MM.1S (cell line): ENCODE results near the gene CD207.
A peak's percentile ranks its signal among the peaks of the same experiment; 100 is the strongest.

Source experiments
- DNase-seq: peaks from one replicate; pipeline ENCODE4 v3.0.0-alpha.2; 2015
- H2AFZ ChIP-seq: fragments of 300-600 bp; sonication (generic); 2 replicates; pipeline ENCODE4 v1.6.0; 2016; ENCODE audit warnings: antibody characterized with exemption, low read length
- H3F3A ChIP-seq: fragments of 300-600 bp; sonication (generic); 2 replicates; pipeline ENCODE4 v1.6.1; 2016; ENCODE audit warnings: mild to moderate bottlenecking, antibody characterized with exemption, low read length, moderate library complexity, mixed read lengths; ENCODE audit not compliant: insufficient read depth
- H3K27ac ChIP-seq: fragments of 300-600 bp; sonication (generic); 2 replicates; pipeline ENCODE4 v1.5.1; 2016; ENCODE audit warnings: mild to moderate bottlenecking, low read length
- H3K27me3 ChIP-seq: fragments of 300-600 bp; sonication (generic); replicated peaks from 2 replicates; pipeline ENCODE4 v1.6.0; 2016; ENCODE audit warnings: low read length; ENCODE audit not compliant: insufficient read depth
- H3K36me3 ChIP-seq: fragments of 300-600 bp; sonication (generic); replicated peaks from 2 replicates; pipeline ENCODE4 v1.6.1; 2016; ENCODE audit warnings: mild to moderate bottlenecking, low read length, mixed read lengths; ENCODE audit not compliant: insufficient read depth
- H3K4me1 ChIP-seq: fragments of 300-600 bp; sonication (generic); 2 replicates; pipeline ENCODE4 v1.6.1; 2016; ENCODE audit warnings: low read length, mixed read lengths
- H3K4me2 ChIP-seq: fragments of 300-600 bp; sonication (generic); 2 replicates; pipeline ENCODE4 v1.6.0; 2016; ENCODE audit warnings: low read depth, low read length
- H3K4me3 ChIP-seq: fragments of 300-600 bp; sonication (generic); 2 replicates; pipeline ENCODE4 v1.5.1; 2016; ENCODE audit warnings: low read length, mixed read lengths
- H3K79me2 ChIP-seq: fragments of 300-600 bp; sonication (generic); 2 replicates; pipeline ENCODE4 v1.6.1; 2016; ENCODE audit warnings: mixed run types, low read length, mixed read lengths
- H3K9ac ChIP-seq: fragments of 300-600 bp; sonication (generic); 2 replicates; pipeline ENCODE4 v1.6.1; 2016; ENCODE audit warnings: low read length, mixed read lengths
- H3K9me2 ChIP-seq: fragments of 300-600 bp; sonication (generic); replicated peaks from 2 replicates; pipeline ENCODE4 v1.6.1; 2016; ENCODE audit warnings: mild to moderate bottlenecking, low read length, mixed read lengths; ENCODE audit not compliant: insufficient read depth
- H3K9me3 ChIP-seq: fragments of 300-600 bp; sonication (generic); replicated peaks from 2 replicates; pipeline ENCODE4 v1.6.1; 2016; ENCODE audit warnings: mild to moderate bottlenecking, low read length, mixed read lengths; ENCODE audit not compliant: insufficient read depth
- H4K20me1 ChIP-seq: fragments of 300-600 bp; sonication (generic); 2 replicates; pipeline ENCODE4 v1.6.1; 2016; ENCODE audit warnings: mild to moderate bottlenecking, low read length, moderate library complexity, mixed read lengths; ENCODE audit not compliant: insufficient read depth
- CTCF ChIP-seq: fragments of 300-600 bp; sonication (generic); IDR thresholded peaks from 2 replicates; pipeline ENCODE4 v1.5.1; 2016; ENCODE audit warnings: antibody characterized with exemption, low read length, mixed read lengths
- EZH2 ChIP-seq: fragments of 300-600 bp; sonication (generic); optimal IDR thresholded peaks from 2 replicates; pipeline ENCODE3; 2017; ENCODE audit warnings: low read depth, mild to moderate bottlenecking, antibody characterized with exemption, low read length, mixed read lengths
- EZH2phosphoT487 ChIP-seq: fragments of 300-600 bp; sonication (generic); IDR thresholded peaks from 2 replicates; pipeline ENCODE4 v1.6.1; 2018; ENCODE audit warnings: antibody characterized with exemption, low read length

Gene CD207

GRCh38 chr2:70852824-70853223, 17.2 kb upstream of the CD207 start:
- Histone ChIP-seq H3K27me3 (no peaks in the 10 kb centered on the region), H3K4me2 (no peak overlapping the region), H3K27ac (no peak overlapping the region), H3K9ac (no peak overlapping the region), H4K20me1 (no peaks in the 10 kb centered on the region), H3K4me1 (peaks cover 5% of the 10 kb centered on the region; the same call in 1 of the 2 replicates), H3K36me3 (no peaks in the 10 kb centered on the region), H3K79me2 (no peaks in the 10 kb centered on the region), H3K9me2 (no peaks in the 10 kb centered on the region), H3F3A (peaks cover 7% of the 10 kb centered on the region; the same call in 1 of the 2 replicates), H2AFZ (no peak overlapping the region), H3K9me3 (no peaks in the 10 kb centered on the region), H3K4me3 (no peak overlapping the region)
- no peak for DNase-seq
- TF ChIP-seq EZH2 (no peak), CTCF (no peak), EZH2phosphoT487 (no peak)

GRCh38 chr2:70851704-70852103, 16.1 kb upstream of the CD207 start:
- Histone ChIP-seq H2AFZ (no peak overlapping the region), H3K4me2 (peak overlapping the region; percentile 47; the same call in 1 of the 2 replicates)

GRCh38 chr2:70850925-70851324, 15.3 kb upstream of the CD207 start:
- no peak for DNase-seq
- Histone ChIP-seq H3K9me3 (no peaks in the 10 kb centered on the region), H3K27ac (no peak overlapping the region), H3F3A (peaks cover 7% of the 10 kb centered on the region; the same call in 1 of the 2 replicates), H2AFZ (no peak overlapping the region), H3K9me2 (no peaks in the 10 kb centered on the region), H3K36me3 (no peaks in the 10 kb centered on the region), H3K4me3 (no peak overlapping the region), H3K79me2 (no peaks in the 10 kb centered on the region), H3K4me2 (no peak overlapping the region), H3K4me1 (peaks cover 5% of the 10 kb centered on the region; the same call in 1 of the 2 replicates), H3K27me3 (no peaks in the 10 kb centered on the region), H3K9ac (no peak overlapping the region), H4K20me1 (no peaks in the 10 kb centered on the region)
- TF ChIP-seq CTCF (no peak), EZH2phosphoT487 (no peak), EZH2 (no peak)

More at GRCh38 chr2:70851704-70852103, 16.1 kb upstream of the CD207 start:
- Histone ChIP-seq H3F3A (peaks cover 7% of the 10 kb centered on the region; the same call in 1 of the 2 replicates), H3K36me3 (no peaks in the 10 kb centered on the region), H3K4me3 (no peak overlapping the region), H4K20me1 (no peaks in the 10 kb centered on the region), H3K27me3 (no peaks in the 10 kb centered on the region), H3K4me1 (peaks cover 5% of the 10 kb centered on the region; the same call in 1 of the 2 replicates), H3K79me2 (no peaks in the 10 kb centered on the region), H3K9me3 (no peaks in the 10 kb centered on the region), H3K9me2 (no peaks in the 10 kb centered on the region), H3K9ac (no peak overlapping the region), H3K27ac (peak overlapping the region; percentile 37; the same call in 1 of the 2 replicates)
- no peak for TF ChIP-seq CTCF
- TF ChIP-seq EZH2phosphoT487, result no peak
- TF ChIP-seq EZH2, result no peak
- DNase-seq, result peak; percentile 62
